ENCODE data around the gene TPO. TPM values are rescaled to one million over a fixed set of nuclear protein-coding genes. Genes with fewer than 3 reads are reported as not detected.

Gene TPO
- total RNA-seq, 1 donor from 2014 or later, result not detected

GRCh38 chr2:1591461-1591770 lies 178.2 kb downstream of the TPO start:
- H3K36me3 Mint-ChIP-seq (ENCODE audit: low read depth), result no peaks in the 10 kb centered on the region
- no peak overlapping the region for H3K4me3 Mint-ChIP-seq
- TF ChIP-seq CTCF (IDR thresholded peaks at IDR 0.05), result no peak
- intact Hi-C loops (cut with micrococcal nuclease), result no loop called here
- ChIA-PET CTCF (interaction anchor here (1.3 kb wide), 1 partner anchor 159 kb away, joined by 3 read pairs; no protein-coding TSS in a partner anchor), POLR2A (no interaction called here)
- no peaks in the 10 kb centered on the region for H3K9me3 Mint-ChIP-seq
- peaks cover 17% of the 10 kb centered on the region for H3K27me3 Mint-ChIP-seq
- H3K27ac Mint-ChIP-seq, result no peak overlapping the region
- ATAC-seq (ENCODE audit: low read depth) (no peak), DNase-seq (no peak)
- H3K4me1 Mint-ChIP-seq, result no peaks in the 10 kb centered on the region

Measured in activated B cell treated with CpG ODN at 0.5 μM for 24 hours (primary cell).